ENCODE results near the gene ANGPTL8. TPM values are rescaled to one million over a fixed set of nuclear protein-coding genes. Genes with fewer than 3 reads are reported as not detected.

ANGPTL8 gene
- total and polyA plus RNA-seq, 9 of the 15 experiments (the other 6 are each of a cell fraction or from before 2014, with no cell fraction given): not detected

- no peak for TF ChIP-seq ZKSCAN3 (CRISPR knock-in tag; IDR thresholded peaks at IDR 0.05)
- TF ChIP-seq NFE2 (IDR thresholded peaks at IDR 0.05; ENCODE audit: low read depth): no peak
- no peak for TF ChIP-seq HEY1 (CRISPR knock-in tag; IDR thresholded peaks at IDR 0.05; ENCODE audit: borderline replicate concordance)
- no peak for TF ChIP-seq TSC22D4 (tag; IDR thresholded peaks at IDR 0.05)
- TF ChIP-seq, protein P1, sequence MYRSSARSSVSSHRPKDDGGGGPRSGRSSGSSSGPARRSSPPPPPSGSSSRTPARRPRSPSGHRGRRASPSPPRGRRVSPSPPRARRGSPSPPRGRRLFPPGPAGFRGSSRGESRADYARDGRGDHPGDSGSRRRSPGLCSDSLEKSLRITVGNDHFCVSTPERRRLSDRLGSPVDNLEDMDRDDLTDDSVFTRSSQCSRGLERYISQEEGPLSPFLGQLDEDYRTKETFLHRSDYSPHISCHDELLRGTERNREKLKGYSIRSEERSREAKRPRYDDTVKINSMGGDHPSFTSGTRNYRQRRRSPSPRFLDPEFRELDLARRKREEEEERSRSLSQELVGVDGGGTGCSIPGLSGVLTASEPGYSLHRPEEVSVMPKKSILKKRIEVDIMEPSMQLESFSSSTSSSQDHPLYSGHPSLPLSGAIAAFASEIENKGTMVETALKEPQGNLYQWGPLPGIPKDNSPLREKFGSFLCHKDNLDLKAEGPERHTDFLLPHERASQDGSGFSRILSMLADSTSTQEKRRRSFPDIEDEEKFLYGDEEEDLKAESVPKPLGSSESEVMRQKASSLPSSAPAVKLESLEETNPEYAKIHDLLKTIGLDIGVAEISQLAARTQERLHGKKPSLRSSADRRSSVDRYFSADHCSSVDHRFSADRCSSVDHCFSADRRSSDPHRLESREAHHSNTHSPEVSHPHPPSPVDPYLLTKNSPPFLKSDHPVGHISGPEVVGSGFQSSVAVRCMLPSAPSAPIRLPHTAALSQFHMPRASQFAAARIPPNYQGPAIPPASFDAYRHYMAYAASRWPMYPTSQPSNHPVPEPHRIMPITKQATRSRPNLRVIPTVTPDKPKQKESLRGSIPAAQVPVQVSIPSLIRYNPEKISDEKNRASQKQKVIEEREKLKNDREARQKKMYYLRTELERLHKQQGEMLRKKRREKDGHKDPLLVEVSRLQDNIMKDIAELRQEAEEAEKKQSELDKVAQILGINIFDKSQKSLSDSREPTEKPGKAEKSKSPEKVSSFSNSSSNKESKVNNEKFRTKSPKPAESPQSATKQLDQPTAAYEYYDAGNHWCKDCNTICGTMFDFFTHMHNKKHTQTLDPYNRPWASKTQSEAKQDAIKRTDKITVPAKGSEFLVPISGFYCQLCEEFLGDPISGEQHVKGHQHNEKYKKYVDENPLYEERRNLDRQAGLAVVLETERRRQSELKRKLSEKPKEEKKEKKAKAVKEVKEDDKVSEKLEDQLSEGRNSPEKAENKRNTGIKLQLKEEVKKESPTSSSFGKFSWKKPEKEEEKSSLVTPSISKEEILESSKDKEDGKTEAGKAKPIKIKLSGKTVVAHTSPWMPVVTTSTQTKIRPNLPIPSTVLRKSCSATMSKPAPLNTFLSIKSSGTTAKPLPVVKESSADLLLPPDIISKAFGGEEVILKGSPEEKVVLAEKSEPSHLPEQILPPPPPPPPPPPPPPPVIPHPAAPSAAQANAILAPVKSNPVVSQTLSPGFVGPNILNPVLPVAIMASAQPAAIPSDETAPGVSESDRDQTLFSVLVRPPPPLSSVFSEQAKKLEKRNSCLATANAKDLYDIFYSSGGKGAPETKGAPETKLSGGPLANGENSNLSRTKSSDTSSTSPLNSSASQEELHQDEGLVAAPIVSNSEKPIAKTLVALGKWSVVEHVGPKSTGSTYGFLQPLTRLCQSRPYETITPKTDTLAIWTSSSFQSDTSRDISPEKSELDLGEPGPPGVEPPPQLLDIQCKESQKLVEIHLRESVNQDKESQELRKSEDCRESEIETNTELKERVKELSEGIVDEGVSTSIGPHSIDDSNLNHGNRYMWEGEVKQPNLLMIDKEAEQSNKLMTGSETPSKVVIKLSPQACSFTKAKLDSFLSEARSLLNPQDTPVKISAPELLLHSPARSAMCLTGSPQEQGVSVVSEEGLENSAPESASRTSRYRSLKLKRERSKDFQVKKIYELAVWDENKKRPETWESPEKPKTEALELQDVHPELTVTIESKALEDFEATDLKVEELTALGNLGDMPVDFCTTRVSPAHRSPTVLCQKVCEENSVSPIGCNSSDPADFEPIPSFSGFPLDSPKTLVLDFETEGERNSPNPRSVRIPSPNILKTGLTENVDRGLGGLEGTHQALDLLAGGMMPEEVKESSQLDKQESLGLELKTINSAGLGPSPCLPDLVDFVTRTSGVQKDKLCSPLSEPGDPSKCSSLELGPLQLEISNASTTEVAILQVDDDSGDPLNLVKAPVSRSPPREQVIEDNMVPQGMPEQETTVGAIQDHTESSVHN (IDR thresholded peaks at IDR 0.05; ENCODE audit: borderline replicate concordance in 1 of 2, low read depth in 1 of 2): no peak
- TF ChIP-seq SAFB (IDR thresholded peaks at IDR 0.05; ENCODE audit: borderline replicate concordance, low read depth, low read length): no peak
- TF ChIP-seq ZNF212 (CRISPR knock-in tag; IDR thresholded peaks at IDR 0.05): no peak
- no peak for TF ChIP-seq JUNB (CRISPR knock-in tag; conservative IDR thresholded peaks at IDR 0.05)
- no peak for TF ChIP-seq FOXK2 (conservative IDR thresholded peaks at IDR 0.05 in 1 of 2, IDR thresholded peaks at IDR 0.05 in 1 of 2; ENCODE audit: low read depth in 2 of 2)
- no peak for TF ChIP-seq MYC (IDR thresholded peaks at IDR 0.05; ENCODE audit: low read depth, low read length)
- no peak for TF ChIP-seq MYC (CRISPR knock-in tag; IDR thresholded peaks at IDR 0.05; ENCODE audit: borderline replicate concordance, low read depth)
- TF ChIP-seq SIN3B (IDR thresholded peaks at IDR 0.05; ENCODE audit: low read depth): no peak
These were observed 2.6 kb downstream of the ANGPTL8 start (continued) for GRCh38 chr19:11242025-11242424.

All from K562 (cell line).